GM19193 (cell line): ENCODE results near the gene MXI1.

Experiments used
- POLR2A ChIP-seq: IDR thresholded peaks from 4 replicates; pipeline ENCODE4 v1.6.1; 2011; ENCODE audit not compliant: insufficient read depth, insufficient read length; ENCODE audit errors: extremely low read depth

MXI1 gene

DNA sequence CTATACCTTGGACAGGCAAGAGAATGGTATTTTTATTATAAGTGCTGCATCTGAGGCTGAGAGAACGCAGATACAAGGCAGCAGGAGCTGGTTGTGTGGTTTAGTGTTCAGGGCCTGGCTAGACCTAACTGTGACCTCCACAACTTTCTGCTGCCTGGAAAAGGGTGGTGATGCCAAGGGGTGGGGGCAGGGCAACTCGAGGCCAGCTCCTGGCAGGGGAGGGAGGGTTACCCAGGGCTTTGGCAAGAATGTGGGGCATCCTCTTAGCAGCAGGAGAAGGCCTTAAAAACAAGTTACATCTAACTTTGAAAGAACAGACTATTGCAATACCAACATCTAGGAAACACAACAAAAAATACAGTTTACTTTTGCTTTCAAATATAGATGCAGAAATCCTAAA, 13.0 kb downstream of the MXI1 start:
- no peak for TF ChIP-seq POLR2A

DNA sequence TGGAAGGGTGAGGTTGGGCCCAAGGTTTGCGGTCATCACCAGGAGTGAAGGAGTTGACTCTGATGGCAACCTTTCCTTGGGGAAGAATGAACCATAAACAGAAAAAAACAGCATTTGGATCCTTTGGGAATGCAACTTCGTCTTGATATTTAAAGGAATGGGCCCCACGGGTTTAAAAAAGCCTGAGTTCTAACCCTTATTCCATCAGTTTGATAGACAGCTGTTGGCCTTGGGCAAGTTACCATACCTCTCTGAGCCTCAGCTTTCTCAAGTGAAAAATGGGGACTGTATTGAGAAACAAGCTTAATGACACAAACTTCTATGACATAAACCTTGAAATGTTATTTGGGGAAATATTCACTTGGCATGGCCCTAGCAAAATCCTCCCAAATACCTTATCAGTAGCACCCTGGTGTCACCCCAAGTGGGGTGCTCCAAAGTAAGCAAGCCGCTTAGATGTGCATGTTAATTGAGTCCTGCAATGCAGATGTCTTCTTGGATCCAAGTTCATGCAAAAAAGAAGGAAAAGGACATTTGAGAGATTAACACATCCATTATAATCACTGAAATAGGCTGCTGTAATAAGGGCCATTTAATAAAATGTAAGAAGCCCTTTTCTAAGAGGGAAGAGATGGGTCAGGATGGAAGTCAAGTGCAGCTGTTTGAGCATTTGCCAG, 13.8 kb downstream of the MXI1 start:
- TF ChIP-seq POLR2A, result no peak

DNA sequence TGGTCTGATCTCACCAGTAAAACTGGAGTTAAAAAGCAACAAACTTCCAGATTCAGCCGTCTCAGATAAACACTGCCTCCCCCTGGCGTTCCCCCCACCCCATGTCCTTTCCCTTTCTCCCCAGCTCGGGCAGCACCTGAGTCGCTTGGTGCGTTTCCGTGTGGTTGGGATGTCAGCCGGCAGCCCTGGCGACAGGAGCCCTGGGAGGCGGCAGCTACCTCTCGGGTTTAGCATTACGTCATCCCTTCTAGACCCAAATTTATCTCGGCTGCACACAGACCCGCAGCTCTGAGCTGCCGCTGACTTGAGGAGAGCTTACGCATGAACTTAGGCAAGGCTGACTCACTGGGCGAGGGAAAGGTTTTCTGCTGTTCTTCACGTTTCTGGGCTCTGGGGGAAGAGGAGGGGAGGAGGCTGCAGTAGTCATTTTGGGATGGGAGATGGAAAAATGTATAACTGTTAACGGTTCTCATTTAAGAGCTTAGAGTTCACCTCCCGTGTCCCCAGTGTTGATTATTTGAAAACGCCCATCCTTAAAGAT, 14.4 kb downstream of the MXI1 start:
- no peak for TF ChIP-seq POLR2A

DNA sequence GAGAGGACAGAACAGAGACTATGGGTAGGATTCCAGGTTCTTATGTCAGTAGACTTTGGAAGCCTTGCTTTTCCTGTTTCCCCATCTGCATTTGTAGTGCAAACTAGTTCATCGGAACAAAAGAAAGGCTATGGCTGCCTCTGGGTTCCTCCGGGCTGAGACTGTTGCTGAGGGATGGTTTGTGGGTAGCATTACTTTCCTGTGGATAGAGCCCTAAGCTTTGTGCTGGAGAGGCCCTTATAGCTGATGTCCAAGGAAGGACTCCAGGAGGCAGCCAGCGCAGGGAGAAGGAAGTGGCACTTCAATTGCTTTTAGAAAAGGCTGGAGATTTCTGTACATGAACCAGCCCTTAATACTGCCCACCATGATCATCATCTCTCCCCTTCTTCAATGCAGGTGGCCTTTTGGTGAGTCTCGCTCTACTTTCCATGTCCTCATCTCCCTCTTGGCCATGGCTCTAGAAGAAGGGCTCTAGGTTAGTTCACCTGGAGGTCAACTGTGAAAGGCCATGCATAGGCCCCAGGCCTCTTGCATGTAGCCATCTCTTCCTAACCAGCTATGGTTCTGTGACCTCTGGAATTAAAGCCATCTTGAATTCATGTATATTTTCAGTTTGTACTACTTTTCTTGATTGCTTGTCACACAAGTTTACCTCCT, 15.4 kb downstream of the MXI1 start:
- no peak for TF ChIP-seq POLR2A

DNA sequence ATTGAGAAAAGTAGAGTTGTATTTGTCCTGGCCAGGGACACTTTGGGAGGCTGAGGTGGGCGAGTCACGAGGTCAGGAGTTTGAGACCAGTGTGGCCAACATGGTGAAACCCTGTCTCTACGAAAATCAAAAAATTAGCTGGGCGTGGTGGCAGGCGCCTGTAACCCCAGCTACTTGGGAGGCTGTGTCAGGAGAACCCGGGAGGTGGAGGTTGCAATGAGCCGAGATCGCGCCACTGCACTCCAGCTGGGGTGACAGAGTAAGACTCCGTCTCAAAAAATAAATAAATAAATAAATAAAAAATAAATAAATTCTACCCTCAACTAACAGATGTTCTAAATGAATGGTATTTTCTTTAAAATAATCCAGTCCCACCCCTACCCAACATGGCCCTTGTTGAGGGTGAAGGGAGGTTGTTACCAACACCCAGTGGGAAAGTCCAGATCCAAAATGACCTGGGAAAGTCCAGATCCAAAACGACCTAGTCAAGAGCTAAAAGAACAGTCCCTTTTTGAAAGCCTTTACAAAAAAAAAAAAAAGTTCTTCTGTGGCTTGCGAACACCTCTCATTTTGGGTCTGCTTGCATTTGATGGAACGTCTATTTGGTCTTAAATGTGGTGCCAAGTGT, 16.0 kb downstream of the MXI1 start:
- TF ChIP-seq POLR2A, result no peak

DNA sequence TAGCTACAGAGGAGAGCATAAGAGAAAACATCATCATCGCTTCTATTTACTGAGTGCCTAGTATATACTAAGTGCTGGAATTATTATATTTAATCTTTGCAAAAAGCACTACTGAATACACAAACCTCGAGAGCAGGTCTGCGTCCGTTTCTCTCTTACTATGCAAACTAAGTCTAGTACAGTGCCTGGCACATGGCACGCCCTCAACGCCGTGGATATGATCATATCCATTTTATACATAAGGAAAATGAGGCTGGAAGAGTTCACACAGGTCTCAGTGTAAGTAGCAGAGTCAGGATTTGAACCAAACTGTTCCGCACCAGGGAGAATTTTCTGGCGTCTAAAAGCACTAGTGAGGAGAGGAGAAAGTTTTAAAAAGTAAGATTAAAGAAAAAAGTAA, 17.6 kb downstream of the MXI1 start:
- TF ChIP-seq POLR2A, result no peak

DNA sequence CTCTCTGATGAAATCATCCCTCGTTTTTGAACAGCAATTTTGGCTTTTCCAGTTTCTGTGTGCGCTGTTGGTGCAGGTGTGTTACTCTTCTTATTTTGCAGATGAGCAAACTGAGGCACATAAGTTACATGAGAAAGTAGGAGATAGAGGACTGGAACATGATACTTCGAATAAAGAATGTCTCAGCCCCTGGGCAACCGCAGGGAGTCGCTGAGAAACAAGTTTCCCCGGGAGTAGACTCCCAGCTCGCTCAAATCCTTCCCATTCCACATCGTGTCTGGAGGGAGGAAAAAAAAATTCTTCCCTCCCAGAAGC, 18.0 kb downstream of the MXI1 start:
- TF ChIP-seq POLR2A, result no peak

DNA sequence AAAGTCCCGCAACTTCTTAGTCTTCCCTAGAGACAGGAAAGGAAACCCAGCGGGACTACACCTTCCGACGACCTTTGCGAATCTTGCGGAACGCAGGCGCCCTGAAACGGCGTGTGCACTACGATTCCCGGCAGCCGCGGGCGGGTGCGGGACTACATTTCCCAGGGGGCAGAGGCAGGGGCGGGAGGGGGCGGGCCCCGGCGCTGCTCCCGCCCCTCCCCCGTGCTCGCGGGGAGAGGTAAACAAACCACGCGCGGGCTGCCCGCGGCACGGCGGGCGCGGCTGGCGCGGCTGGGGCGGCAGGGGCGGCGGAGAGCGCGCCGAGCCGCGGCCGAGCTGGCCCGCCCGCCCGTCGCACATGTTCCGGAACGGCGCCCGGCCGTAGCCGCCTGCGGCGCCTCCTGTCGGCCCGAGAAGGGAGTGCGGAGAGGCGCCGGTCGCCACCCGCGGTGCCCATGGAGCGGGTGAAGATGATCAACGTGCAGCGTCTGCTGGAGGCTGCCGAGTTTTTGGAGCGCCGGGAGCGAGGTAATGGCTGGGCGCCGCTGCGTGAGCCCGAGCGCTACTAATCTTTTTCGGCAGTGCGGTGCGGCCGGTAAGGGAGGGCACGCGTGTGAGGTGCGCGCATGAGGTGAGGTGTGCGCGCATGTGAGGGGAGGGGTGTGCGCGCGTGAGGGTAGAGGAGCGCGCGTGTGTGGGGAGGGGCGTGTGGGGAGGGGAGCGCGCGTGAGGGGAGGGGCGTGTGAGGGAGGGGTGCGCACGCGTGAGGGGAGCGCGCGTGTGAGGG, 18.5 kb downstream of the MXI1 start:
- TF ChIP-seq POLR2A, result no peak

DNA sequence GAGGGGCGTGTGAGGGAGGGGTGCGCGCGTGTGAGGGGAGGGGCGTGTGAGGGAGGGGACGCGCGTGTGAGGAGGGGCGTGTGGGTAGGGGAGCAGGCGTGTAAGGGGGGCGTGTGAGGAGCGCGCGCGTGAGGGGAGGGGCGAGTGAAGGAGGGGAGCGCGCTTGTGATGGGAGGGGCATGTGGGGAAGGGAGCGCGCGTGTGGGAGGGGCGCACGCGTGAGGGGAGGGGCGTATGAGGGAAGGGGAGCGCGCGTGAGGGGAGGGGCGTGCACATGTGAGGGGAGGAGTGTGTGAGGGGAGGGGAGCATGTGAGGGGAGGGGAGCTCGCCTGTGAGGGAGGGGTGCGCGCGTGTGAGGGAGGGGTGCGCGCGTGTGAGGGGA, 19.1 kb downstream of the MXI1 start:
- no peak for TF ChIP-seq POLR2A

DNA sequence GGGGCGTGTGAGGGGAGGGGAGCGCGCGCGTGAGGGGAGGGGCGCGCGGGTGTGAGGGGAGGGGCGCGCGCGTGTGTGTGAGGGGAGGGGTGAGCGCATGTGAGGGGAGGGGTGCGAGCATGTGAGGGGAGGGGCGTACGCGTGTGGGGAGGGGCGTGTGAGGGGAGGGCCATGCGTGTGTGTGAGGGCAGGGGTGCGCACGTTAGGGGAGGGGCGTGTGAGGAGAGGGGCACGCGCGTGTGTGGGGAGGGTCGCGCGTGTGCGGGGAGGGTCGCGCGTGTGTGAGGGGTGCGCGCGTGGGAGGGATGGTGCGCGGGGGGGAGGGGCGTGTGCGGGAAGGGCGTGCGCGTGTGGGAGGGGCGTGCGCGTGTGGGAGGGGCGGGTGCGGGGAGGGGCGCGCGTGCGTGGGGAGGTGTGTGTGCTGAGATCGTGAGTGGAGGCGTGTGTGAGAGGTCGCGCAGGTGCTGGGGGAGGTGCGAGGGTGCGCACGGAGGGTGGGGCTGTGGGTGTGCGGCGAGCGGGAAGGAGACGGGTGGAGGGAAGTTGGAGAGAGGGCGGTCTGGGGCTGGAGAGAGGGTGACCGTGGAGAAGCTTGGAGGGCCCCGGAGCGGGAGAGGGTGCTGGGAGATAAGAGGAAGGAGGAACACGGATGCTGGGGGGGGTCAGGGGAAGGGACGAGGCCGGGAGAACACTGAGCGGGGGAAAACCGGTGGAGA, 19.7 kb downstream of the MXI1 start:
- TF ChIP-seq POLR2A, result no peak

DNA sequence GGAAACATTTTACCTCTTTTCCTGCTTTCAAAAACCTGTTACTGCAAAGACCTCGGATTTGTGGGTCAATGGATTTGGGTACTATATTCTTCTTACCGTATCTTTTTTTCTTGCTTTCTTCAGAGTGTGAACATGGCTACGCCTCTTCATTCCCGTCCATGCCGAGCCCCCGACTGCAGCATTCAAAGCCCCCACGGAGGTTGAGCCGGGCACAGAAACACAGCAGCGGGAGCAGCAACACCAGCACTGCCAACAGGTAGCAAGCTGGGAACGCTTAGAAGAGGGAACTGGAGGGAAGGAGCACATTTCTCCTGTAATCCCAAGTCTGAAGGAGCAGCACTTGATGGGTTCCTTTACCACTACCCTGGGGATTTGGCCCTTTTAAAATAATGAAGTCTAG, 20.7 kb downstream of the MXI1 start:
- no peak for TF ChIP-seq POLR2A

DNA sequence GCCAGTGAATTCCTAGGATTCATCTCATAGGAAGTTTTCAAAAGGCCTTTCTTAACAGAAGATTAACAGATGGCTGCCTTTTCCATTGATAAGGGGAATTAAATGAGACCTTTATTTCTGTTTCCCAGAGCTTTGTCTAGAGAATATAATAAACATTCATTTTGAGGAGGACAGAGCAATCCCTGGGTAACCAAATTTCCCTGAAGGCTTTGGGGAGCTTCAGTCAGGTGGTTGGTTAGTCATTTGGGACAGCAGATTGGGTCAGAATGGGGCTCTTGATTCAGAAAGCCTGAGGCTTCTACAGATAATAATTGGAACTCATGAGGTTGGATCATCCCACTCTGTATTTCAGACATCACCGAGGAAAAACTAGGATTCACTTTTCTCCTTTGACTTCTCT, 21.8 kb downstream of the MXI1 start:
- TF ChIP-seq POLR2A, result no peak

DNA sequence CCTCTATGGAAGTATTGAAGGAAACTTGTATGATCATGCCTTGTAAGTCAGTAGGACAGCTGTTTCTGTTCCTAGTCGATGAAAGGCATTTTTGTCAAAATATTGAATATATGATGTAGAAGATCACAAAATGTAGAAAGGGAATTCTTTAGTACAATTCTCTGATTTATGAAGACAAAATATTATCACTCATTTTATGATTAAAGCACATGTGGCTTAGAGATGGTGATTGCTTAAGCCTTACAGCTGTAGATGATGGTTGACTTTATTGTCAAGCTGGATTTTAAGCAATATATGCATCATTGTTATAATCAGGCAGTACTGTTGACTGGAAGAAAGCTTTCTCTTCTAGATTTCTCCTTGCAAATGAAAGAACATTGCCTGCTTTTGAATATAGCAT, 26.4 kb downstream of the MXI1 start:
- TF ChIP-seq POLR2A, result no peak

DNA sequence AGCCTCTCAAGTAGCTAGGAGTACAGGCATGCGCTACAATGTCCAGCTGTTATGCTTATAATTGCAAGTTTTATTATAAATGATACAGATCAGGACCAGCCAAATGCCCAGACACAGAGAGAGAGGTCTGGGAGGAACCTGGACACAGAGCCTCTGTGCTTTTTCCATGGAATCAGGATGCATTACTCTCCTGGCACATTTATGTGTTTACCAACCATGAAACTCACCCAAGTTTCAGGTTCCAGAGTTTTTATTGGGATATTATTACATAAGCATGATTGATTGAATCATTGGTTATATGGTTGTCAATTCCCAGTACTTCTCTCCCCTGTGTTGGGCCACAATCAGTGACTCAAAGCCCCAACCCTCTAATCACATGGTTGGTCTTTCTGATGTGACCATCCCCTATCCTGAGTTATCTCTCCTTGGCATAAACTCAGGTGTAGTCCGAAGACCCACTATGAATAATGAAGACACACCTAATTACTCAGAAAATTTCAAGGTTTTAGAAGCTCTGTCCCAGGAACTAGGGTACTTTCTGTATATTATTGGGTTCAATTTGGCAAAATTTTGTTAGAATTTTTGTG, 30.6 kb downstream of the MXI1 start:
- no peak for TF ChIP-seq POLR2A
